Measurements from ENCODE around the gene CACNA1B. TPM values are rescaled to one million over a fixed set of nuclear protein-coding genes. Genes with fewer than 3 reads are reported as not detected.

CACNA1B gene
- polyA plus RNA-seq, 2 of the 4 experiments (the other 2 are of a cell fraction) = 0.03 to 0.06 TPM

DNA sequence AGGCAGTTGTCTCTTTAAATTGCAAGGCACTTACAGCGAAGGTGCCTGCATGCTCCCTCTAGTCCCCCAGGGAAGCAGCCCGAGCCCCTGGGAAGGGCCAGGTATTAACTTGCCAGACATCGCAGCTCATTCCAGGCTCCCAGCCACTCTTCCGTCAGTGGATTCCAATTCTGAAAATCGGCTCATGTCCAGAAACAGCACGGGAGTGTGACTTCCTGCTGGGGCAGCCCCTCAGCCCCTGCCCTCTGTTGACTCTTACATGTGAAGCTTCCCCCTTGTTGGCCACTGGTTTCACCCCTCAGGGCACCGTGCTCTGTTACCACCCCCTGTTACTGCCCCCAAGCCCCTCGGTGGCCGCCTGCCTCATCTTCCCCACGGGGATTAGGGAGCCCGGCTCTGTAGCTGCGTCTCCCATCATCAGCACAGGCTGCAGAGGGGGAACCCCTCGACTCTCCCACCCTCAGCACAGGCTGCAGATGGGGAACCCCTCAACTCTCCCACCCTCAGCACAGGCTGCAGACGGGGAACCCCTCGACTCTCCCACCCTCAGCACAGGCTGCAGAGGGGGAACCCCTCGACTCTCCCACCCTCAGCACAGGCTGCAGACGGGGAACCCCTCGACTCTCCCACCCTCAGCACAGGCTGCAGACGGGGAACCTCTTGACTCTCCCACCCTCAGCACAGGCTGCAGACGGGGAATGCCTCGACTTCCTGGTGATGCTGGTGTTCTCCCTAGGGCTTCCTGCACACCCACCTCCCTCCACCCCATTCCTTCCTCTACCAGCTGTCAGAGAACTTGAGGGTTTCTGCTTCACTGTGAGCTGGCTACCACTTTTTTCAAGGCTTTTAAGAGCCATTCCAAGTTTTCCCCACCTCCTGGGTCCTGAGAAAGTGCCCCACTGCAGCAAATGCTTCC is 11.1 kb upstream of the CACNA1B start:
- DNase-seq (ENCODE audit: low read depth in 1 of 2, low spot score in 1 of 2) (no peak), FAIRE-seq (no peak), ATAC-seq (peak in 1 of 2 experiments; percentile 59; a peak in 2 of 6 replicates)
- Histone ChIP-seq H3K27ac (no peak overlapping the region), H3K4me1 (no peaks in the 10 kb centered on the region), H3K4me3 (no peak overlapping the region), H3K4me2 (no peak overlapping the region), H3K9me3 (peaks cover 6% of the 10 kb centered on the region; the same call in 2 of the 3 replicates)
- ChIA-PET POLR2A (no interaction called here), CTCF (no interaction called here)
- TF ChIP-seq EHMT2 (IDR thresholded peaks at IDR 0.05; ENCODE audit: low read depth) (no peak), NPAS2 (CRISPR knock-in tag; IDR thresholded peaks at IDR 0.05; ENCODE audit: borderline replicate concordance) (no peak), SREBF2 (IDR thresholded peaks at IDR 0.05) (no peak), USF2 (IDR thresholded peaks at IDR 0.05) (no peak), CBX2 (IDR thresholded peaks at IDR 0.05; ENCODE audit: borderline replicate concordance, low read depth) (no peak), HEYL (CRISPR knock-in tag; IDR thresholded peaks at IDR 0.05) (no peak), RNF2 (IDR thresholded peaks at IDR 0.05; ENCODE audit: borderline replicate concordance, low read depth) (no peak), HOXA7 (CRISPR knock-in tag; IDR thresholded peaks at IDR 0.05) (no peak), JUNB (IDR thresholded peaks at IDR 0.05) (no peak), BHLHE40 (IDR thresholded peaks at IDR 0.05; ENCODE audit: low read depth, low read length) (no peak), HDAC2 (IDR thresholded peaks at IDR 0.05) (no peak)
- 10% methylated on average over 12 of the region's 21 CpGs for WGBS (ENCODE audit: missing lambda C conversion rate)

DNA sequence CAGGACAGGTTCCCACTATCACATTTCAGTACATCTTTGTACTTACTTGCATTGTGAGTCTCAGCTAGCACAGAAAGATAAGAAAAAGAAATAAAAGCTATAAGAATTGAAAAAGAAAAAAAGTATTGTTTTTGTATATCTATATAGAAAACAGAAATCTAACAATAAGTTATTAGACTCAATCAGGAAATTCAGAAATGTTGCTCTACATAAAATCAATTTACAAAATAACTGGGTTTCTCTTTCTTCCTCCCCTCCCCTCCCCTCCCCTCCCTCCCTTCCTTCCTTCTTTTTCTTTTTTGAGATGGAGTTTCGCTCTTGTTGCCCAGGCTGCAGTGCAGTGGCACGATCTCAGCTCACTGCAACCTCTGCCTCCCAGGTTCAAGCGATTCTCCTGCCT is 7.2 kb upstream of the CACNA1B start:
- TF ChIP-seq ATOH8 (CRISPR knock-in tag; IDR thresholded peaks at IDR 0.05; ENCODE audit: low read depth) (no peak), CBX8 (IDR thresholded peaks at IDR 0.05) (no peak), RARB (CRISPR knock-in tag; IDR thresholded peaks at IDR 0.05) (no peak)
- 17% methylated on average over 3 of the region's 3 CpGs for WGBS (ENCODE audit: missing lambda C conversion rate)
- Histone ChIP-seq H3K9me3 (peaks cover 6% of the 10 kb centered on the region; the same call in 2 of the 3 replicates), H3K4me3 (no peak overlapping the region), H3K4me1 (no peaks in the 10 kb centered on the region), H3K27ac (no peak overlapping the region), H3K4me2 (no peak overlapping the region)
- ATAC-seq (no peak), DNase-seq (ENCODE audit: low read depth in 1 of 2, low spot score in 1 of 2) (no peak), FAIRE-seq (no peak)
- ChIA-PET POLR2A (no interaction called here), CTCF (no interaction called here)

GRCh38 chr9:137872296-137872695 is 5.3 kb upstream of the CACNA1B start:
- Histone ChIP-seq H3K27ac (no peak overlapping the region), H3K4me2 (no peak overlapping the region), H3K4me3 (no peak overlapping the region), H3K9me3 (peaks cover 6% of the 10 kb centered on the region; the same call in 2 of the 3 replicates), H3K4me1 (no peaks in the 10 kb centered on the region)
- ATAC-seq (peak in 1 of 2 experiments; percentile 36; a peak in 1 of 6 replicates), FAIRE-seq (no peak), DNase-seq (ENCODE audit: low read depth in 1 of 2, low spot score in 1 of 2) (no peak)
- ChIA-PET POLR2A (no interaction called here), CTCF (no interaction called here)
- TF ChIP-seq ATOH8 (CRISPR knock-in tag; IDR thresholded peaks at IDR 0.05; ENCODE audit: low read depth) (no peak), ELK1 (IDR thresholded peaks at IDR 0.05; ENCODE audit: low read depth, low read length) (no peak), KDM5A (IDR thresholded peaks at IDR 0.05) (no peak), MYC (IDR thresholded peaks at IDR 0.05; ENCODE audit: borderline replicate concordance, low read length) (no peak), FOSB (CRISPR knock-in tag; IDR thresholded peaks at IDR 0.05) (no peak), USF2 (IDR thresholded peaks at IDR 0.05) (no peak), RAD21 (conservative IDR thresholded peaks at IDR 0.05 in 1 of 2, IDR thresholded peaks at IDR 0.05 in 1 of 2) (no peak), HOXA7 (CRISPR knock-in tag; IDR thresholded peaks at IDR 0.05) (no peak), POLR2A (IDR thresholded peaks at IDR 0.05; ENCODE audit: low read length) (no peak), SREBF2 (IDR thresholded peaks at IDR 0.05) (no peak), NPAS2 (CRISPR knock-in tag; IDR thresholded peaks at IDR 0.05; ENCODE audit: borderline replicate concordance) (no peak), BCL3 (IDR thresholded peaks at IDR 0.05) (no peak), JUNB (IDR thresholded peaks at IDR 0.05) (no peak), ZC3H11A (IDR thresholded peaks at IDR 0.05) (no peak), EHF (CRISPR knock-in tag; IDR thresholded peaks at IDR 0.05) (no peak)
- TF ChIP-seq, protein P1, sequence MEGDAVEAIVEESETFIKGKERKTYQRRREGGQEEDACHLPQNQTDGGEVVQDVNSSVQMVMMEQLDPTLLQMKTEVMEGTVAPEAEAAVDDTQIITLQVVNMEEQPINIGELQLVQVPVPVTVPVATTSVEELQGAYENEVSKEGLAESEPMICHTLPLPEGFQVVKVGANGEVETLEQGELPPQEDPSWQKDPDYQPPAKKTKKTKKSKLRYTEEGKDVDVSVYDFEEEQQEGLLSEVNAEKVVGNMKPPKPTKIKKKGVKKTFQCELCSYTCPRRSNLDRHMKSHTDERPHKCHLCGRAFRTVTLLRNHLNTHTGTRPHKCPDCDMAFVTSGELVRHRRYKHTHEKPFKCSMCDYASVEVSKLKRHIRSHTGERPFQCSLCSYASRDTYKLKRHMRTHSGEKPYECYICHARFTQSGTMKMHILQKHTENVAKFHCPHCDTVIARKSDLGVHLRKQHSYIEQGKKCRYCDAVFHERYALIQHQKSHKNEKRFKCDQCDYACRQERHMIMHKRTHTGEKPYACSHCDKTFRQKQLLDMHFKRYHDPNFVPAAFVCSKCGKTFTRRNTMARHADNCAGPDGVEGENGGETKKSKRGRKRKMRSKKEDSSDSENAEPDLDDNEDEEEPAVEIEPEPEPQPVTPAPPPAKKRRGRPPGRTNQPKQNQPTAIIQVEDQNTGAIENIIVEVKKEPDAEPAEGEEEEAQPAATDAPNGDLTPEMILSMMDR (IDR thresholded peaks at IDR 0.05) = no peak
- whole genome bisulfite sequencing (ENCODE audit: missing lambda C conversion rate) = 42% methylated on average over 10 of the region's 10 CpGs
